22Rv1 (cell line): ENCODE results near the gene TRAF7.

Source experiments
- CTCF ChIP-seq: fragments of 450-650 bp; IDR thresholded peaks from 2 replicates; pipeline ENCODE4 v1.5.1; 2017; ENCODE audit warnings: mild to moderate bottlenecking
- ZFX ChIP-seq: fragments of 450-650 bp; IDR thresholded peaks from 2 replicates; pipeline ENCODE4 v1.6.1; 2017; ENCODE audit warnings: antibody characterized with exemption, borderline replicate concordance

- no peak for TF ChIP-seq CTCF
- TF ChIP-seq ZFX = no peak
Measured at GRCh38 chr16:2205967-2206313, 50.4 kb downstream of the TRAF7 start.
